Measurements from ENCODE around the gene CENPP. TPM values are rescaled to one million over a fixed set of nuclear protein-coding genes. Genes with fewer than 3 reads are reported as not detected.

The CENPP gene
- total RNA-seq, 1 donor from 2014 or later, result 4.5 TPM

DNA sequence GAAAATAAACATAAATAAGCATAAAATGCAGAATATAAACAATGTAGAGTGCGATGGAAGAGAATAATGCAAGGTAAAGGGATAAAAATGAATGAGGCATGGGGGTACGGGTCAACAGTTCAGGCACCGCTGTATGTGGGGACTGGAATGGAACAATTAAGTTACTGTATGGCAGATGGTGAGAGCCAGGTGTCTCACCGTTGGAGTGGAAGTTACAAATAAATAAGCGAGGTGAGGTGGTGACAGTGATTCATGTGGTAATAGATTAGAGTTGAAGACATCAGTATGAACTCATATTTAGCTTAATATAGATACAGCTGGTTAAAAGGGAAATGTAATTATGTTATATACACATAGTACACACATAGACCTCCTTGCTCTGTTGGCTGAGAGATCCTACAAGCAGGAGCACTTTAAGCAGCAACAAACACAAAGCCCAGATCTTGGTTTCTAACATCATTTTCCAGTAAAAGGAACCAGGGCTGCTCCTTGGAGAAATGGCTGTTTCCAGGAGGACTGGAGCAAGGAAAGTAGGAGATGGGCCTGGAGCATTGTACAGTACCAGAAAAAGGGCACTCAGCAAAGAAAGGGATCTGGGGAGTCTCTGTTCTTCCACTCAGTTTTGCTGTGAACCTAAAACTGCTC lies 100.9 kb downstream of the CENPP start:
- no peaks in the 10 kb centered on the region for H3K4me1 Mint-ChIP-seq (ENCODE audit: unreplicated experiment)

DNA sequence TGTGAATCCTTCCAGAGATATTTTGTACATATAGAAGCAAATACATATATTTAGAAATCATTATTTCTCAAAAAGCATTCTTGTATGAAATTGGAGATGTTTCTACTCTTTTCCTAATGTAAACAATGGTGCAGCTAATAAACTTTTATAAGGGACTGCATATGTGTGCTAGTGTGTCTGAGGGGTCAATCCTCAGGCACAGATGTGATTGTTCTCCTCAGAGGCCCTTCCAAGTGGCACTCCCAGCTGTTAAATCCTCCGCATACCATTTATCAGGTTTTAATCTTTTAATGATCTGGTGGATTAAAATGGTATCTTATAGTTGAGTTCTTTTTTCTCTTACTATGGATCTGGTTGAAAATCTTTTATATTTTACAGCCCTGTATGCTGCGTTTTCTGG lies 104.1 kb downstream of the CENPP start:
- H3K27me3 Mint-ChIP-seq (ENCODE audit: unreplicated experiment), result no peaks in the 10 kb centered on the region
- TF ChIP-seq, protein P1, sequence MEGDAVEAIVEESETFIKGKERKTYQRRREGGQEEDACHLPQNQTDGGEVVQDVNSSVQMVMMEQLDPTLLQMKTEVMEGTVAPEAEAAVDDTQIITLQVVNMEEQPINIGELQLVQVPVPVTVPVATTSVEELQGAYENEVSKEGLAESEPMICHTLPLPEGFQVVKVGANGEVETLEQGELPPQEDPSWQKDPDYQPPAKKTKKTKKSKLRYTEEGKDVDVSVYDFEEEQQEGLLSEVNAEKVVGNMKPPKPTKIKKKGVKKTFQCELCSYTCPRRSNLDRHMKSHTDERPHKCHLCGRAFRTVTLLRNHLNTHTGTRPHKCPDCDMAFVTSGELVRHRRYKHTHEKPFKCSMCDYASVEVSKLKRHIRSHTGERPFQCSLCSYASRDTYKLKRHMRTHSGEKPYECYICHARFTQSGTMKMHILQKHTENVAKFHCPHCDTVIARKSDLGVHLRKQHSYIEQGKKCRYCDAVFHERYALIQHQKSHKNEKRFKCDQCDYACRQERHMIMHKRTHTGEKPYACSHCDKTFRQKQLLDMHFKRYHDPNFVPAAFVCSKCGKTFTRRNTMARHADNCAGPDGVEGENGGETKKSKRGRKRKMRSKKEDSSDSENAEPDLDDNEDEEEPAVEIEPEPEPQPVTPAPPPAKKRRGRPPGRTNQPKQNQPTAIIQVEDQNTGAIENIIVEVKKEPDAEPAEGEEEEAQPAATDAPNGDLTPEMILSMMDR (IDR thresholded peaks at IDR 0.05; ENCODE audit: unreplicated experiment), result no peak
- no peak for DNase-seq (ENCODE audit: low spot score)
- H3K27ac Mint-ChIP-seq (ENCODE audit: unreplicated experiment), result no peak overlapping the region
- H3K4me1 Mint-ChIP-seq (ENCODE audit: unreplicated experiment), result no peaks in the 10 kb centered on the region
- H3K36me3 Mint-ChIP-seq (ENCODE audit: low read depth, unreplicated experiment), result no peaks in the 10 kb centered on the region
- no peak overlapping the region for H3K4me3 Mint-ChIP-seq (ENCODE audit: unreplicated experiment)
- H3K9me3 Mint-ChIP-seq (ENCODE audit: unreplicated experiment), result no peaks in the 10 kb centered on the region

More for the DNA sequence above, 100.9 kb downstream of the CENPP start:
- no peak overlapping the region for H3K27ac Mint-ChIP-seq (ENCODE audit: unreplicated experiment)
- no peaks in the 10 kb centered on the region for H3K9me3 Mint-ChIP-seq (ENCODE audit: unreplicated experiment)
- TF ChIP-seq, protein P1 (IDR thresholded peaks at IDR 0.05; ENCODE audit: unreplicated experiment), result no peak
- H3K4me3 Mint-ChIP-seq (ENCODE audit: unreplicated experiment), result no peak overlapping the region
- H3K36me3 Mint-ChIP-seq (ENCODE audit: low read depth, unreplicated experiment), result no peaks in the 10 kb centered on the region
- DNase-seq (ENCODE audit: low spot score), result no peak
- H3K27me3 Mint-ChIP-seq (ENCODE audit: unreplicated experiment), result no peaks in the 10 kb centered on the region

DNA sequence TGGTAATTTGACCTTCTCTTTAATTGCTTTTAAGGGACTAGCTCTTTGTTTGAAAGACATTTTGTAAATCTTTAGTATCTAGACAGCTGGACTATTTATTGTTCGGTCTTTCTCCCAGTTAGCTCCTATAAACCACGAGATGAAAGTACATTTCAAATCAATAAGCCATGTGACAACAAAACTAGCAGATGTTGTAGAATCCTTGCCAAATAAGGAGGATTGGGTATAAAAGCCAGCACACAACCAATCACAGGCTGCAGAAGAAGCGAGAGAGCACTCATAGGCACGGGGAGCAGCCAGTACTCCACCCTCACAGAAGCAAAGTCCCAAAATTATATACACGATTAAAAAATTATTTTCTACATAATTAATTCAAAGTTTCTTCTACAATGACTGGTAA lies 106.6 kb downstream of the CENPP start:
- TF ChIP-seq, protein P1 (IDR thresholded peaks at IDR 0.05; ENCODE audit: unreplicated experiment), result no peak
- no peaks in the 10 kb centered on the region for H3K9me3 Mint-ChIP-seq (ENCODE audit: unreplicated experiment)
- H3K4me3 Mint-ChIP-seq (ENCODE audit: unreplicated experiment), result no peak overlapping the region
- no peaks in the 10 kb centered on the region for H3K4me1 Mint-ChIP-seq (ENCODE audit: unreplicated experiment)
- no peaks in the 10 kb centered on the region for H3K36me3 Mint-ChIP-seq (ENCODE audit: low read depth, unreplicated experiment)
- DNase-seq (ENCODE audit: low spot score), result no peak
- H3K27ac Mint-ChIP-seq (ENCODE audit: unreplicated experiment), result no peak overlapping the region
- H3K27me3 Mint-ChIP-seq (ENCODE audit: unreplicated experiment), result no peaks in the 10 kb centered on the region

DNA sequence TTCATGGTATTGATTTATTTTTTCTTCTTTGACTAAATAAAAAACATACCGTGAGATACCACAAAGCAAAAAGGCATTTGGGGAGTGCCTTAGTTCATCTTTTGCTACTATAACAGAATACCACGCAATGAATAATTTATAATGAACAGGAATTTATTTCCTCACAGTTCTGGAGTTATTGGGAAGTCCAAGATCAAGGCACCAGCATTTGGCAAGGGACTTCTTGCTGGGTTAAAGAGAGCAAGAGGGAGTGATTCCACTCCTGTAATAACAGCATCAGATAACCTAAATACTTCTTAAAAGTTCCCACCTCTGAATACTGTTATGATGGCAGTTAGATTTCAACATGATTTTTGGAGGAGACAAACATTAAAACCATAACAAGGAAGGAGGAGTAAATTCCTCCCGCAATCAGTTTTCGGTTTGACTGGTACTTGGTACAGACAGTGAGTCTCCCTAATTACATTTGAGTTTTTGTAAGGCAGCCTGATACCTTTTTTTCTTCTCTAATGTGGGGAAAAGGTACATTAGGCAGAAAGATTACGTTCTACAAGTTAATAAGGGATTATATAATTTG lies 107.3 kb downstream of the CENPP start:
- H3K9me3 Mint-ChIP-seq (ENCODE audit: unreplicated experiment), result no peaks in the 10 kb centered on the region

DNA sequence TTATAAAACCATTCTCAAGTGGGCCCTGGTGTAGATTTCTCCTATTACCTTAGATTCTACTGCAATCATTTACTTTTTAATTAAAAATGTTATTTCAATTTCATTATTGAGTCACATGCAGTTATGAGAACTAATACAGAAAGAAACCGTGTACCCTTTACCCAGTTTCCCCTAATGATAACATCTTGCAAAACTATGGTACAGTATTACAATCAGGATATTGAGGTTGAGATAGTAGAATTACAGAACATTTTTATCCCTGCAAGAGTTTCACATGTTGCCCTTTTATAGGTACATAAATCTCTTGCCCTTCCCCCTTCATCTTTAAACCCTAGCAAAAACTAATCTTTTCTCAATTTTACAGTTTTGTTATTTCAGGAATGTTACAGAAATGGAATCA lies 109.5 kb downstream of the CENPP start:
- H3K27me3 Mint-ChIP-seq (ENCODE audit: unreplicated experiment), result no peaks in the 10 kb centered on the region
- no peak for DNase-seq (ENCODE audit: low spot score)
- H3K27ac Mint-ChIP-seq (ENCODE audit: unreplicated experiment), result no peak overlapping the region
- H3K36me3 Mint-ChIP-seq (ENCODE audit: low read depth, unreplicated experiment), result no peaks in the 10 kb centered on the region
- TF ChIP-seq, protein P1 (IDR thresholded peaks at IDR 0.05; ENCODE audit: unreplicated experiment), result no peak
- H3K4me1 Mint-ChIP-seq (ENCODE audit: unreplicated experiment), result no peaks in the 10 kb centered on the region
- no peak overlapping the region for H3K4me3 Mint-ChIP-seq (ENCODE audit: unreplicated experiment)
- H3K9me3 Mint-ChIP-seq (ENCODE audit: unreplicated experiment), result no peaks in the 10 kb centered on the region

More for the DNA sequence above, 107.3 kb downstream of the CENPP start:
- no peak for DNase-seq (ENCODE audit: low spot score)
- Mint-ChIP-seq H3K4me1 (ENCODE audit: unreplicated experiment) (no peaks in the 10 kb centered on the region), H3K36me3 (ENCODE audit: low read depth, unreplicated experiment) (no peaks in the 10 kb centered on the region), H3K27ac (ENCODE audit: unreplicated experiment) (no peak overlapping the region), H3K4me3 (ENCODE audit: unreplicated experiment) (no peak overlapping the region), H3K27me3 (ENCODE audit: unreplicated experiment) (no peaks in the 10 kb centered on the region)
- TF ChIP-seq, protein P1 (IDR thresholded peaks at IDR 0.05; ENCODE audit: unreplicated experiment), result no peak

Measured in endothelial cell (in vitro differentiated cells).